Coronary artery (tissue), 2 donors: ENCODE results near the gene ENPP5.

Experiments
- DNase-seq: peaks from one replicate; pipeline ENCODE4 v3.0.0-alpha.2; 2017; ENCODE audit warnings: low spot score
- H3K27ac ChIP-seq, 2 donors: fragments of 200-600 bp; sonication (generic); one replicate each; pipeline ENCODE4 v1.5.1; 2016 to 2019
- H3K4me3 ChIP-seq: fragments of 200-600 bp; sonication (generic); 2 replicates; pipeline ENCODE4 v1.5.1; 2016; ENCODE audit warnings: mild to moderate bottlenecking, moderate library complexity
- CTCF ChIP-seq: fragments of 200-600 bp; sonication (generic); IDR thresholded peaks from one replicate; pipeline ENCODE4 v1.5.1; 2019; ENCODE audit warnings: antibody characterized with exemption

ENPP5 gene

GRCh38 chr6:46215213-46215612 is 44.4 kb upstream of the ENPP5 start:
- DNase-seq: no peak
- Histone ChIP-seq H3K4me3 (no peak overlapping the region), H3K27ac (no peak overlapping the region)
- TF ChIP-seq CTCF: no peak

GRCh38 chr6:46211917-46212316 is 41.1 kb upstream of the ENPP5 start:
- no peak for TF ChIP-seq CTCF
- no peak overlapping the region for H3K4me3 ChIP-seq
- no peak overlapping the region for H3K27ac ChIP-seq
- DNase-seq: no peak

GRCh38 chr6:46210294-46210693 is 39.5 kb upstream of the ENPP5 start:
- no peak overlapping the region for H3K27ac ChIP-seq
- DNase-seq: no peak
- no peak for TF ChIP-seq CTCF
- no peak overlapping the region for H3K4me3 ChIP-seq

GRCh38 chr6:46208303-46208702 is 37.5 kb upstream of the ENPP5 start:
- Histone ChIP-seq H3K27ac (no peak overlapping the region), H3K4me3 (no peak overlapping the region)
- DNase-seq: no peak
- no peak for TF ChIP-seq CTCF

GRCh38 chr6:46207174-46207573 is 36.4 kb upstream of the ENPP5 start:
- H3K27ac ChIP-seq: no peak overlapping the region
- no peak for DNase-seq
- TF ChIP-seq CTCF: no peak
- H3K4me3 ChIP-seq: no peak overlapping the region

- DNase-seq: no peak
- no peak overlapping the region for H3K27ac ChIP-seq
- no peak for TF ChIP-seq CTCF
- no peak overlapping the region for H3K4me3 ChIP-seq
Measured at GRCh38 chr6:46204880-46205650, 34.3 kb upstream of the ENPP5 start.
